ENCODE results near the gene ETFDH.

DNA sequence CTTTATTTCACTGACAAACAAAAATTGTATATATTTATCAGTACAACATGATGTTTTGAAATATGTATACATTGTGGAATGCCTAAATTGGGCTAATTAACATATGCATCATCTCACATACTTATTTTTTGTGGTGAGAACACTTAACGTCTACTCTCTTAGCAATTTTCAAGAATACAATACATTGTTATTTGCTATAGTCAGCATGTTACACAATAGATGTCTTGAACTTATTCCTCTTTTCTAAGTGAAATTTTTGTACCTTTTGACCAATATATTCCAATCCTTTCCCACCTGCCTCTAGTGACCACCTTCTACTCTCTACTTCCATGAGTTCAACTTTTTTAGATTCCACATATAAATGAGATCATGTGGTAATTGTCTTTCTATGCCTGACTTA lies 35.5 kb upstream of the ETFDH start:
- TF ChIP-seq CTCF (conservative IDR thresholded peaks at IDR 0.05; ENCODE audit: low read length) (no peak), EZH2phosphoT487 (IDR thresholded peaks at IDR 0.05; ENCODE audit: borderline replicate concordance) (no peak)

Measured in Loucy (cell line).